NCI-H524 treated with DMSO at 0.1 percent for 48 hours (cell line): ENCODE data around the gene SHANK1.
A peak's percentile ranks its signal among the peaks of the same experiment; 100 is the strongest.

Source experiments
- DNase-seq: peaks from one replicate; lab custom pipeline; 2025; lab: John Stamatoyannopoulos, UW

The SHANK1 gene

GRCh38 chr19:50659318-50660087 lies 60.1 kb downstream of the SHANK1 start:
- DNase-seq = no peak

GRCh38 chr19:50658441-50659317 lies 60.9 kb downstream of the SHANK1 start:
- DNase-seq = peak; percentile 63

- peak; percentile 95 for DNase-seq
Observed at GRCh38 chr19:50657712-50658440, 61.7 kb downstream of the SHANK1 start.

GRCh38 chr19:50657222-50657669 lies 62.4 kb downstream of the SHANK1 start:
- DNase-seq = no peak

GRCh38 chr19:50654882-50655281 lies 64.7 kb downstream of the SHANK1 start:
- DNase-seq = no peak

- DNase-seq = no peak
Observed at GRCh38 chr19:50652722-50653121, 66.9 kb downstream of the SHANK1 start.

- DNase-seq = no peak
Observed at GRCh38 chr19:50651174-50651573, 68.4 kb downstream of the SHANK1 start.

GRCh38 chr19:50649433-50650391 lies 69.9 kb downstream of the SHANK1 start, which contains the start of gene C19orf81:
Gene C19orf81, plus strand, starts transcription at chr19:50649445. Its CDS starts 0 bp downstream, at chr19:50649445.
- DNase-seq = no peak

GRCh38 chr19:50648659-50649058 lies 70.9 kb downstream of the SHANK1 start:
- no peak for DNase-seq

- DNase-seq = no peak
Observed at GRCh38 chr19:50647879-50648615, 71.6 kb downstream of the SHANK1 start.

- no peak for DNase-seq
Observed at GRCh38 chr19:50646074-50646807, 73.4 kb downstream of the SHANK1 start.

- no peak for DNase-seq
Observed at GRCh38 chr19:50645107-50645506, 74.5 kb downstream of the SHANK1 start.

- DNase-seq = no peak
Observed at GRCh38 chr19:50644315-50644915, 75.2 kb downstream of the SHANK1 start.

- no peak for DNase-seq
Observed at GRCh38 chr19:50640368-50640767, 79.2 kb downstream of the SHANK1 start.

GRCh38 chr19:50639121-50640112 lies 80.2 kb downstream of the SHANK1 start, which contains the start of gene SYT3:
Gene SYT3, minus strand, starts transcription at chr19:50639881. Its CDS starts 2,470 bp downstream, at chr19:50637411.
- peak; percentile 17 for DNase-seq

- no peak for DNase-seq
Observed at GRCh38 chr19:50638600-50638999, 81.0 kb downstream of the SHANK1 start.

GRCh38 chr19:50636317-50637085 lies 83.1 kb downstream of the SHANK1 start:
- DNase-seq = no peak
